GM19468 (cell line): Measurements from ENCODE around the gene PSMC1.
"Not testable (repeated sequence)": the region's sequence is repeated elsewhere in the genome, so short reads cannot be mapped to it uniquely, and the experiment has no call there.

Experiments
- ATAC-seq: cut with Tn5 transposase; IDR thresholded peaks from one replicate; pipeline ENCODE4 v1.9.1; 2021; ENCODE audit warnings: mild to moderate bottlenecking, moderate library complexity, moderate number of reproducible peaks; ENCODE audit not compliant: unreplicated experiment; ENCODE audit errors: extremely low read depth

The PSMC1 gene

GRCh38 chr14:90256354-90257131 lies at the start of gene PSMC1:
Gene PSMC1, plus strand, starts transcription at chr14:90256553. Its CDS starts 45 bp downstream, at chr14:90256598.
- peak; percentile 96 for ATAC-seq

DNA sequence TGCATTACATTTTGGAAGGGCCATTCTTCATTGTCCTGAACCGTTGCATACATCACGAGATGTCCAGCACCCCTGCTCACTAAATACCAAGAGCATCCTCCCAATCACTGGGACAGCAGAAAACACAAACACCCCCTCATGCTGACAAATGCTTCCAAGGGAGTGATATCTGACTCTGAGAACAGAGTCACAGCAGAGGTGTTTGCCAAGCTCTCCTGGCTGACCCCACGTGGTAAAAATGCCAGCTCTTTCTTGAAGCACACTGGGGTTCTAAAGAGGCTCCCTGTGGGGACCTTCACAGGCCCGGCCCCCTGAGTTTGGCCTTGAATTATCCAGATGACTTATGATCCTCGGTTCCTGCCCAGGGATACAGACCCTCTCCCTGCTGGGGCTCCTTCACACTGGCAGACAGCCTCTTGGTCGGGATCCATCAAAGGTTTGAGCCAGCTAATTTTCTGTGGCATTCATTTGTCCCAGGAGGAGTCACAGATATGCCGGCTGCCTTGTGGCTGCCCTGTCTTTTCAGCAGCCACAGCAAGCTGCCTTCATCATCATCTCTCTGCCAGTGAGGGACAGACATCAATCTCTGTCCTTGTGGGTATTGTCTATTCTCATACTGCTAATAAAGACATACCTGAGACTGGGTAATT lies 43.1 kb upstream of the PSMC1 start:
- no peak for ATAC-seq

DNA sequence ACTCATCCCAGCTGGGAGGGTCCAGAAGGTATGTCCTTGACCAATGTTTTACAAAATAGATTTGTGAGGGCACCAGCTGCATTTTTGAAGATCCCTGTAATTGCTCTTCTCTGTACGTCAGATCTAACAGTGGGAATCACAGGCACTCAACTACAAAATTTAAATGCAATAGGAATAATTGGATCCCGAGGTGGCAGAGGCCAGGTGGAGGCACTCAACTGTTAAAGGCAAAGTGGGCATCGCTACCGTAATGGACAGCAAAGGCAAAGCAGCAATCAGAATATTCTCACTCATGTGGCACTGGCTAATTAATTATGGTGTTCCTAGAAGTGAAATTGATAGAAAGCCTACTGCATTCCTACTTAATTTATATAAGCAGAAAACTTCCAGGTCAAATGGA lies 27.9 kb upstream of the PSMC1 start:
- no peak for ATAC-seq

DNA sequence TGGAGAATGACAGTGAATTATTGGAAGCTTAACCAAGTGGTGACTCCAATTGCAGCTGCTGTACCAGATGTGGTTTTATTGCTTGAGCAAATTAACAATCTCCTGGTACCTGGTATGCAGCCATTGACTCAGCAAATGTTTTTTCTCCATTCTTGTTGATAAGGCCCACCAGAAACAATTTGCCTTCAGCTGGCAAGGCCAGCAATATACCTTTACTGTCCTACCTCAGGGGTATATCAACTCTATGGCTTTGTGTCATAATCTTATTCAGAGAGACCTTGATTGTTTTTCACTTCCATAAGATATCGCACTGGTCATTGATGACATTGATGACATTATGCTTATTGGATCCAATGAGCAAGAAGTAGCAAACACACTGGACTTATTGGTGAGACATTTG lies 26.4 kb upstream of the PSMC1 start:
- not testable (repeated sequence) for ATAC-seq

GRCh38 chr14:90235179-90235976 lies 21.0 kb upstream of the PSMC1 start:
- no peak for ATAC-seq

DNA sequence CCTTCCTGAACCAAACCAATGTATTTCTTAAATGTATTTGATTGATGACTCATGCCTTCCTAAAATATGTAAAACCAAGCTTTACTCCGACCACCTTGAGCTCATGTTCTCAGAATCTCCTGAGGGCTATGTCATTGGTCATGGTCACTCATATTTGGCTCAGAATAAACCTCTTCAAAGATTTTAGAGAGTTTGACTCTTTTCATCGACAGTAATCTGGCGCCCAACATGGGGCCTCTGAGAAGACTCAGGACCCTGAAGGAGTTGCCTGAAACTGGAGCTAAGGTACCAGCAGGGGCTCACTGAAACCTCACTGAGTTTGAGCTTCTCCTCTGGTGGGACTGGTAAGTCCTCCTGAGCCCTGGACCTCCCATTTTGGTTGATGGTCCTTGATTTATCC lies 17.2 kb upstream of the PSMC1 start:
- ATAC-seq, result no peak

GRCh38 chr14:90242444-90242843 lies 13.9 kb upstream of the PSMC1 start:
- no peak for ATAC-seq

DNA sequence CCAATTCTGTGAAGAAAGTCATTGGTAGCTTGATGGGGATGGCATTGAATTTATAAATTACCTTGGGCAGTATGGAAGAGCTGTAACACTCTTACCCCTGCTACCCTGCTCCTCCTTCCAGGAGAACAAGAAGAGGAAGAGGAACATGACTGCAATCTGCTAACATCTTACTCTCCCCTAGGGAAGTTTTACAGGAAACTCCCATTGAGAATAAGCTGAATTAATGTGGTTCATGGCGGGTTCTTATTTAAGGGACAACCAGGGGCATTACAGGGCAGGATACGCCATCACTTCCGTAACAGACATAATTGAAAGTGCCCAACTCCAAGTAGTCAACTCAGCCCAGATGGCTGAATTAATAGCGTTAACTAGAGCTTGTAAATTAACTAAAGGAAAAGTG lies 9.4 kb upstream of the PSMC1 start:
- ATAC-seq, result no peak

DNA sequence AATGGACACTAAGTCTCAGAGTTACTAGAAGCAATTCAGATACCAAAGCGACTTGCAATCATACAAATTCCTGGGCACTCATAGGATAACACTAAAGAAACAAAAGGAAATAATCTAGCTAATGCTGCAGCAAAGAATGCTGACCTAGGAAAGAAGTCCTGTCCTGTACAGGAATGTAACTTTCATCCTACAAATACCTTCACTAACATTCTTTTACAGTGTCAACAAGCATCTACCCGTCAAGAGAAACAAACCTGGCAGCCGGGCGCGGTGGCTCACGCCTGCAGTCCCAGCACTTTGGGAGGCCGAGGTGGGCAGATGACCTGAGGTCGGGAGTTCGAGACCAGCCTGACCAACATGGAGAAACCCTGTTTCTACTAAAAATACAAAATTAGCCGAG lies 8.9 kb upstream of the PSMC1 start:
- ATAC-seq, result not testable (repeated sequence)

DNA sequence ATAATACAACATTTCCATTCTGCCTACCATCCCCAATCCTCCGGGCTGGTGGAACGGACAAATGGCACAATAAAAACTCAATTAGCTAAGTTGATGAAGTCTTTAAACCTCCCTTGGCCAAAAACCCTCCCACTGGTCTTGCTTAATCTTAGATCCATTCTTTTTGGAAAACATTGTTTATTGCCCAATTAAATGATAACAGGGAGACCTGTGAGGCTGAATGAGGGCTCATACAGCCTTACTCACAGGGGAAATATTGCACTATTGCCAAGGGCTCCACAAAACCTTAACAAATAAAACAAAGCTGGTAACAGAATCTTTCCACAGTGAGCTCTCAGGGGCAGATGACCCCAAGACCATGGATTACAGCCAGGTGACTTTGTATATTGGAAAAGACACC lies 7.8 kb upstream of the PSMC1 start:
- ATAC-seq, result no peak

DNA sequence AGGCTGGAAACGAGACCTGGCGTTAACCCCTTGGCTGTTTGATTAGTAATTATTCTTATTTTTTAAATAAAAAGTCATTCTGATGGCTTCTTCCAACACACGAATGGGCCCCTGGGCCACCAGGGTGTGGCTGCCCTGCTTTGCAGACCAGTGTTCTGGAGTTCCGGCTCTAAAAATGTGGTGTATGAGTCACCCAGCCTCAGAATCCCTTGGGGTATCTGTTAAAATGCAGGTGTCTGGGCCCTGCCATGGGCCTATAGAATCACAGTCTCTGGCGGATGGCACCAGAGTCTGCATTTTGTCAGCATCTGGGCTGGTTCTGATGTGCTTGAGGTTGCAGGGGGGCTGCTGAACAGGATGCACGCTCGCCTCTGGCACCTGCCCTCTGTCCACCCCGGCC lies 2.5 kb upstream of the PSMC1 start:
- ATAC-seq, result no peak

GRCh38 chr14:90255871-90256270 lies 482 bp upstream of the PSMC1 start:
- ATAC-seq, result no peak

- ATAC-seq, result peak; percentile 62
These were observed 7.5 kb downstream of the PSMC1 start for GRCh38 chr14:90263748-90264449.

- no peak for ATAC-seq
These were observed 10.2 kb downstream of the PSMC1 start for GRCh38 chr14:90266441-90267154.

DNA sequence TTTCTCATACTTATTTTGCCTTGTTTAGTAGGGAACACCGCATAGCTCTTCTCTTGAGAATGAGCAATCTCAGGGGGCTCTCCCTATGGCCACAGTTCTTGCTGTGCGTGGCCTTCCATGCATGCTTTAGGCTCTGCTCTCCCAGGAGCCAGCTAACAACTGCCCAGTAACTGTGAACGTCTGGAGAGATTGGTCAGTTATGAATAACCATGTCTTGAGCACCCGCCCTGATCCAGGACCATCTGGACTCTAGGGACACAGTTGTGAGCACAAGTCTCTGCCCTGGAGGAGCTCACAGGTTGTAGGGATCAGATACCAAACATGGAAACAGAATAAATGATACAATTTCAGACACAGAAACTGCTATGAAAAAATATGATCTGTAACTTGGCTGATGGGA lies 12.1 kb downstream of the PSMC1 start:
- ATAC-seq, result no peak

GRCh38 chr14:90272523-90272922 lies 16.2 kb downstream of the PSMC1 start:
- ATAC-seq, result no peak

- no peak for ATAC-seq
These were observed 17.2 kb downstream of the PSMC1 start for GRCh38 chr14:90273532-90273931.

DNA sequence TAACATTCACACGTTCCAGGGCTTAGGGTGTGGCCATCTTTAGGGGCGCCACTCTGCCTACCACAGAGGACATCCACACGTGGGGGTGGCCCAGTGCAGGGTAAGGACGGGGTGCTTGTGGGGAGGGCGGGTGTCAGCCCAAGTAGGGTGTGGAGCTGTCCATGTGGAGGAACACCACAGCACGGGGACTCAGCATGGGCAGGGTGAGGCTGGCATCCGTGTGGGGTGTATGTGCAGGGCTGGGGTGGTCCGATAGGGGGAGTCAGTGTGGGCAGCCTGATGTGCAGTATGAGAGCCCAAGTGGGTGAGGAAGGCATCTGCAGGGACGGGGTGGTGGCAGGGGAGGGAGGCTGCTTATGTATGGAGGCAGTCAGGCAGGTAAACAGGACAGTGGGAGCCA lies 17.7 kb downstream of the PSMC1 start:
- ATAC-seq, result no peak

GRCh38 chr14:90274808-90275457 lies 18.6 kb downstream of the PSMC1 start:
- no peak for ATAC-seq
